HepG2 (cell line): ENCODE data around the gene RNF13. TPM values are rescaled to one million over a fixed set of nuclear protein-coding genes. Genes with fewer than 3 reads are reported as not detected.
A peak's percentile ranks its signal among the peaks of the same experiment; 100 is the strongest.

ENCODE experiments used
- DBP ChIP-seq: sonication (generic); formaldehyde crosslinking; IDR thresholded peaks from 2 replicates; pipeline ENCODE4 v1.4.0; 2020; ENCODE audit warnings: missing genetic modification reagents; ENCODE audit errors: not compliant biosample characterization
- HOXA5 ChIP-seq: sonication (generic); formaldehyde crosslinking; IDR thresholded peaks from 2 replicates; pipeline ENCODE4 v1.4.0; 2020; ENCODE audit warnings: missing genetic modification reagents
- MTERF4 ChIP-seq: sonication (generic); formaldehyde crosslinking; IDR thresholded peaks from 2 replicates; pipeline ENCODE4 v1.8.0; 2023; ENCODE audit warnings: mild to moderate bottlenecking, missing genetic modification reagents
- NFYB ChIP-seq: sonication (generic); formaldehyde crosslinking; IDR thresholded peaks from 2 replicates; pipeline ENCODE4 v1.4.0; 2020; ENCODE audit warnings: missing genetic modification reagents
- PAF1 ChIP-seq: IDR thresholded peaks from 2 replicates; pipeline ENCODE4 v1.6.1; 2016; ENCODE audit warnings: missing genetic modification reagents, missing compliant biosample characterization
- PLSCR1 ChIP-seq: sonication (generic); formaldehyde crosslinking; IDR thresholded peaks from 2 replicates; pipeline ENCODE4 v1.5.0; 2020; ENCODE audit warnings: missing genetic modification reagents, mild to moderate bottlenecking, borderline replicate concordance
- PRMT3 ChIP-seq: sonication (generic); formaldehyde crosslinking; IDR thresholded peaks from 2 replicates; pipeline ENCODE4 v1.8.1; 2022; ENCODE audit warnings: low read depth, mild to moderate bottlenecking, moderate library complexity, missing genetic modification reagents, borderline replicate concordance
- RERE ChIP-seq: IDR thresholded peaks from 2 replicates; pipeline ENCODE4 v1.6.1; 2016; ENCODE audit warnings: low read depth, missing genetic modification reagents, missing compliant biosample characterization
- SP1 ChIP-seq, 2 experiments: fragments of 450-650 bp in 1 of 2; sonication (generic) in 1 of 2; formaldehyde crosslinking in 1 of 2; IDR thresholded peaks; 2 replicates each; pipeline versions ENCODE4 v1.4.0 to v1.6.1; 2016 to 2020; ENCODE audit warnings: missing genetic modification reagents in 1 of 2
- SRSF4 ChIP-seq: fragments of 200-400 bp; formaldehyde crosslinking; IDR thresholded peaks from one replicate; pipeline ENCODE4 v1.6.1; 2018; ENCODE audit warnings: mild to moderate bottlenecking, low read depth, low read length, moderate library complexity; ENCODE audit not compliant: poor library complexity, severe bottlenecking
- SRSF9 ChIP-seq: fragments of 200-400 bp; formaldehyde crosslinking; IDR thresholded peaks from 2 replicates; pipeline ENCODE4 v1.6.1; 2018; ENCODE audit warnings: borderline replicate concordance, mild to moderate bottlenecking, low read depth, low read length; ENCODE audit not compliant: insufficient read depth, poor library complexity, severe bottlenecking
- TFDP1 ChIP-seq: IDR thresholded peaks from 2 replicates; pipeline ENCODE4 v1.6.1; 2016; ENCODE audit warnings: missing compliant biosample characterization, missing genetic modification reagents, borderline replicate concordance
- TRIM22 ChIP-seq: fragments of 450-650 bp; IDR thresholded peaks from 2 replicates; pipeline ENCODE4 v1.6.1; 2017
- U2AF2 ChIP-seq: fragments of 200-400 bp; formaldehyde crosslinking; IDR thresholded peaks from 2 replicates; pipeline ENCODE4 v1.6.1; 2017; ENCODE audit warnings: low read depth, mild to moderate bottlenecking, low read length
- ZBTB8A ChIP-seq: sonication (generic); formaldehyde crosslinking; IDR thresholded peaks from 2 replicates; pipeline ENCODE4 v1.4.0; 2020; ENCODE audit warnings: mild to moderate bottlenecking, low read depth, missing genetic modification reagents, borderline replicate concordance
- ZFP82 ChIP-seq: sonication (generic); formaldehyde crosslinking; IDR thresholded peaks from 2 replicates; pipeline ENCODE4 v1.5.1; 2020; ENCODE audit warnings: mild to moderate bottlenecking, missing genetic modification reagents, borderline replicate concordance
- polyA plus RNA-seq, 8 experiments: library from polyadenylated mRNA; depleted of rRNA in 3 of 8; stranded (reverse) in 7 of 8; unstranded in 1 of 8; fragments of >200 nt; fragmentation: Illumina TruSeq in 4 of 8; extraction: Trizol in 4 of 8; gene quantifications; 2 replicates each; pipeline versions ENCODE4 v1.2.1 to v1.2.3, GENCODE V29; 2011 to 2016; ENCODE audit warnings: low read depth in 4 of 8, missing spikeins in 1 of 8, mixed read lengths in 1 of 8; ENCODE audit not compliant: insufficient read depth in 1 of 8
- total RNA-seq, 5 experiments: library from RNA; depleted of rRNA; stranded (reverse); fragments of >200 nt; fragmentation: Illumina TruSeq; extraction: Trizol; gene quantifications; 2 replicates each; pipeline ENCODE4 v1.2.3, GENCODE V29; 2016; ENCODE audit warnings: low read depth in 1 of 5

The RNF13 gene
- total and polyA plus RNA-seq, 2 of the 13 experiments (the other 11 are each of a cell fraction or from before 2014, with no cell fraction given) = 39.8 to 46.0 TPM

- no peak for TF ChIP-seq PLSCR1 (CRISPR knock-in tag)
- no peak for TF ChIP-seq PAF1
- peak; percentile 77; the same call in 1 of the 2 replicates for TF ChIP-seq ZBTB8A
- TF ChIP-seq HOXA5 (CRISPR knock-in tag) = 0 out of 2 replicates have a peak, but pooled peaks have one; percentile 83
- peak; percentile 15 for TF ChIP-seq DBP (CRISPR knock-in tag)
- TF ChIP-seq RERE (CRISPR knock-in tag) = no peak
- no peak for TF ChIP-seq SRSF4
- TF ChIP-seq TFDP1 (CRISPR knock-in tag) = no peak
- no peak for TF ChIP-seq ZFP82 (CRISPR knock-in tag)
- no peak for TF ChIP-seq TRIM22
- TF ChIP-seq MTERF4 = 0 out of 2 replicates have a peak, but pooled peaks have one; percentile 64
- TF ChIP-seq U2AF2 = no peak
- no peak for TF ChIP-seq SRSF9
- no peak for TF ChIP-seq NFYB
- TF ChIP-seq SP1 (IDR thresholded peaks at IDR 0.05) = no peak
- no peak for TF ChIP-seq SP1 (CRISPR knock-in tag; IDR thresholded peaks at IDR 0.05)
- TF ChIP-seq PRMT3 (CRISPR knock-in tag) = no peak
Observed at GRCh38 chr3:149813367-149814281, 609 bp downstream of the RNF13 start (continued).
